Liver (tissue), 9 donors: ENCODE data around the gene THEMIS2. TPM values are rescaled to one million over a fixed set of nuclear protein-coding genes. Genes with fewer than 3 reads are reported as not detected.

Experiments
- DNase-seq: peaks from one replicate; pipeline ENCODE4 v3.0.0-alpha.2; 2017; ENCODE audit warnings: low spot score
- H3K27ac ChIP-seq, 2 donors: one replicate each; pipeline ENCODE4 v1.7.0; 2013; ENCODE audit warnings: inconsistent platforms in 2 of 2, low read length in 2 of 2, control low read depth in 1 of 2, low read depth in 1 of 2, mild to moderate bottlenecking in 1 of 2
- H3K27me3 ChIP-seq, 4 donors: one replicate each; pipeline versions ENCODE4 v1.6.1 to v1.7.0; 2013; ENCODE audit warnings: low read length in 3 of 4, inconsistent platforms in 1 of 4, mild to moderate bottlenecking in 1 of 4, moderate library complexity in 1 of 4; ENCODE audit not compliant: control insufficient read depth in 4 of 4, insufficient read depth in 4 of 4
- H3K36me3 ChIP-seq, 4 donors: one replicate each; pipeline versions ENCODE4 v1.6.1 to v1.7.0; 2013; ENCODE audit warnings: low read length in 3 of 4, mild to moderate bottlenecking in 3 of 4, low read depth in 1 of 4, moderate library complexity in 1 of 4; ENCODE audit not compliant: control insufficient read depth in 4 of 4, insufficient read depth in 3 of 4
- H3K4me1 ChIP-seq, 4 donors: one replicate each; pipeline versions ENCODE4 v1.6.1 to v1.7.0; 2013; ENCODE audit warnings: low read length in 3 of 4, mild to moderate bottlenecking in 3 of 4, moderate library complexity in 1 of 4; ENCODE audit not compliant: control insufficient read depth in 4 of 4, insufficient read depth in 4 of 4
- H3K4me3 ChIP-seq, 3 donors: one replicate each; pipeline versions ENCODE4 v1.6.1 to v1.7.0; 2013; ENCODE audit warnings: low read length in 3 of 3, control low read depth in 1 of 3, low read depth in 1 of 3, mild to moderate bottlenecking in 1 of 3
- H3K9ac ChIP-seq, 2 donors: one replicate each; pipeline ENCODE4 v1.7.0; 2013; ENCODE audit warnings: low read length in 2 of 2, mild to moderate bottlenecking in 2 of 2, moderate library complexity in 2 of 2, control low read depth in 1 of 2, low read depth in 1 of 2
- H3K9me3 ChIP-seq, 4 donors: one replicate each; pipeline versions ENCODE4 v1.6.1 to v1.7.0; 2013; ENCODE audit warnings: low read length in 3 of 4; ENCODE audit not compliant: control insufficient read depth in 4 of 4
- ATF3 ChIP-seq: IDR thresholded peaks from 2 replicates; pipeline ENCODE4 v1.6.1; 2016; ENCODE audit warnings: antibody characterized with exemption
- CTCF ChIP-seq: fragments of 150-350 bp; IDR thresholded peaks from 2 replicates; pipeline ENCODE4 v1.5.1; 2017; ENCODE audit warnings: improper control_type of control experiment, low read depth, low read length; ENCODE audit not compliant: missing input control
- EGR1 ChIP-seq, 2 donors: IDR thresholded peaks; 2 replicates each; pipeline ENCODE4 v1.6.1; 2016 to 2018; ENCODE audit warnings: antibody characterized with exemption in 2 of 2, low read depth in 2 of 2
- FOXA1 ChIP-seq: IDR thresholded peaks from 2 replicates; pipeline ENCODE4 v1.6.1; 2016; ENCODE audit warnings: antibody characterized with exemption
- FOXA2 ChIP-seq: IDR thresholded peaks from 2 replicates; pipeline ENCODE4 v1.6.1; 2016; ENCODE audit warnings: antibody characterized with exemption
- GABPA ChIP-seq, 2 donors: IDR thresholded peaks in 1 of 2; conservative IDR thresholded peaks in 1 of 2; 2 replicates each; pipeline ENCODE4 v1.6.1; 2016; ENCODE audit warnings: antibody characterized with exemption in 2 of 2, mild to moderate bottlenecking in 1 of 2, moderate library complexity in 1 of 2
- HNF4A ChIP-seq, 2 donors: conservative IDR thresholded peaks; 2 replicates each; pipeline ENCODE4 v1.6.1; 2016; ENCODE audit warnings: antibody characterized with exemption in 2 of 2, mild to moderate bottlenecking in 2 of 2
- HNF4G ChIP-seq: IDR thresholded peaks from 2 replicates; pipeline ENCODE4 v1.6.1; 2016; ENCODE audit warnings: antibody characterized with exemption
- JUND ChIP-seq, 2 donors: IDR thresholded peaks; 2 replicates each; pipeline ENCODE4 v1.6.1; 2016; ENCODE audit warnings: antibody characterized with exemption in 2 of 2
- MAX ChIP-seq: IDR thresholded peaks from 2 replicates; pipeline ENCODE4 v1.6.1; 2016; ENCODE audit warnings: antibody characterized with exemption
- NR2F2 ChIP-seq: IDR thresholded peaks from 2 replicates; pipeline ENCODE4 v1.6.1; 2016; ENCODE audit warnings: antibody characterized with exemption
- RAD21 ChIP-seq, 2 donors: IDR thresholded peaks; 2 replicates each; pipeline ENCODE4 v1.6.1; 2016; ENCODE audit warnings: antibody characterized with exemption in 2 of 2, mild to moderate bottlenecking in 2 of 2
- REST ChIP-seq: IDR thresholded peaks from 2 replicates; pipeline ENCODE4 v1.6.1; 2016; ENCODE audit warnings: antibody characterized with exemption, mild to moderate bottlenecking
- RXRA ChIP-seq, 2 donors: IDR thresholded peaks; 2 replicates each; pipeline ENCODE4 v1.6.1; 2017 to 2018; ENCODE audit warnings: antibody characterized with exemption in 2 of 2, mild to moderate bottlenecking in 1 of 2
- SP1 ChIP-seq: IDR thresholded peaks from 2 replicates; pipeline ENCODE4 v1.6.1; 2018; ENCODE audit warnings: antibody characterized with exemption, mild to moderate bottlenecking
- TAF1 ChIP-seq: conservative IDR thresholded peaks from 2 replicates; pipeline ENCODE4 v1.6.1; 2016; ENCODE audit warnings: antibody characterized with exemption, mild to moderate bottlenecking
- YY1 ChIP-seq: IDR thresholded peaks from 2 replicates; pipeline ENCODE4 v1.6.1; 2016; ENCODE audit warnings: antibody characterized with exemption, mild to moderate bottlenecking
- ZBTB33 ChIP-seq: IDR thresholded peaks from 2 replicates; pipeline ENCODE4 v1.6.1; 2016; ENCODE audit warnings: antibody characterized with exemption
- WGBS: extraction: QIAGEN DNeasy Blood & Tissue Kit; methylation state at CpG from one replicate; pipeline ENCODE4 v1.1.7; 2013; 5-methylcytosine and 5-hydroxymethylcytosine counted together
- polyA plus RNA-seq, 2 donors: library from polyadenylated mRNA; stranded (reverse) in 1 of 2; unstranded in 1 of 2; fragments of 200-250 nt in 1 of 2; fragments of >200 nt in 1 of 2; fragmentation: Nextera tagmentation in 1 of 2; extraction: Ambion mirVana in 1 of 2; gene quantifications; one replicate each; pipeline versions ENCODE4 v1.2.1 to v1.2.3, GENCODE V29; 2013 to 2015
- total RNA-seq, 2 donors: library from RNA; depleted of rRNA; stranded (reverse); fragments of >200 nt; gene quantifications; one replicate each; pipeline ENCODE4 v1.2.3, GENCODE V29; 2014
- donor health status: healthy.
- donor health status: healthy.
- donor health status: healthy.
- donor health status: healthy.
- donor health status: healthy.

THEMIS2 gene
- 10 to 100 TPM; 15.4 to 17.7 TPM for total RNA-seq
- polyA plus RNA-seq = 1 to 10 TPM; 4.9 to 6.1 TPM

GRCh38 chr1:27872059-27872801 lies at the start of gene THEMIS2:
Gene THEMIS2, plus strand, starts transcription at chr1:27872544. Its CDS starts 28 bp downstream, at chr1:27872572.
- peak within 1 kb of the TSS; percentile 66 to 70 for H3K27ac ChIP-seq
- H3K36me3 ChIP-seq = no peaks in the 10 kb centered on the region
- peak within 1 kb of the TSS; percentile 11 to 22 for H3K9ac ChIP-seq
- 11% methylated on average over 53 of the region's 53 CpGs for WGBS
- peak within 1 kb of the TSS; percentile 66 to 77 (median 69) for H3K4me3 ChIP-seq
- TF ChIP-seq REST = no peak
- no peak for TF ChIP-seq NR2F2
- no peak for TF ChIP-seq MAX
- TF ChIP-seq FOXA1 = no peak
- TF ChIP-seq JUND (IDR thresholded peaks at IDR 0.05) = no peak
- no peak for TF ChIP-seq ZBTB33
- no peak for TF ChIP-seq HNF4G
- no peak for TF ChIP-seq CTCF
- TF ChIP-seq HNF4A (conservative IDR thresholded peaks at IDR 0.05) = no peak
- no peak for TF ChIP-seq SP1
- no peak for TF ChIP-seq YY1
- TF ChIP-seq TAF1 = no peak
- TF ChIP-seq ATF3 = no peak
- no peak for TF ChIP-seq RAD21 (IDR thresholded peaks at IDR 0.05)
- TF ChIP-seq GABPA (IDR thresholded peaks at IDR 0.05 in 1 of 2, conservative IDR thresholded peaks at IDR 0.05 in 1 of 2) = no peak
- TF ChIP-seq EGR1 (IDR thresholded peaks at IDR 0.05; ENCODE audit: low read depth in 2 of 2) = no peak
- no peak for TF ChIP-seq FOXA2
- TF ChIP-seq RXRA (IDR thresholded peaks at IDR 0.05) = no peak
- H3K4me1 ChIP-seq = peaks cover 0 to 7% (median 5%) of the 10 kb centered on the region in 4 donors
- H3K9me3 ChIP-seq = no peaks in the 10 kb centered on the region
- DNase-seq = peak; percentile 86
- H3K27me3 ChIP-seq = no peaks in the 10 kb centered on the region
